ENCODE measurements around the gene ACACA. TPM values are rescaled to one million over a fixed set of nuclear protein-coding genes. Genes with fewer than 3 reads are reported as not detected.

ACACA gene
- total and polyA plus RNA-seq, 2 experiments from 2014 or later: 59.6 to 164 TPM

- Mint-ChIP-seq H3K9me3 (no peaks in the 10 kb centered on the region; the same call in 2 of the 3 replicates), H3K4me1 (no peaks in the 10 kb centered on the region), H3K27ac (no peak overlapping the region), H3K4me3 (no peak overlapping the region), H3K36me3 (ENCODE audit: low read depth) (peaks cover 47% of the 10 kb centered on the region), H3K27me3 (ENCODE audit: insufficient read depth, low read depth, poor library complexity) (no peaks in the 10 kb centered on the region)
- Histone ChIP-seq H3K4me1 (ENCODE audit: insufficient read depth) (no peaks in the 10 kb centered on the region), H3K4me2 (no peak overlapping the region), H3F3A (replicated peaks; ENCODE audit: low read depth) (0 out of 2 replicates have a peak, but pooled peaks cover 9% of the 10 kb centered on the region), H3K27me3 (ENCODE audit: insufficient read depth) (no peaks in the 10 kb centered on the region), H3K27ac (ENCODE audit: low read depth) (no peak overlapping the region), H3K4me3 (no peak overlapping the region), H3K36me3 (ENCODE audit: insufficient read depth) (peaks cover 13% of the 10 kb centered on the region), H3K79me2 (replicated peaks; ENCODE audit: insufficient read depth) (peaks cover 16% of the 10 kb centered on the region; the same call in 1 of the 2 replicates), H4K20me1 (replicated peaks; ENCODE audit: insufficient read depth) (0 out of 2 replicates have a peak, but pooled peaks cover 4% of the 10 kb centered on the region), H3K9me2 (ENCODE audit: insufficient read depth) (no peaks in the 10 kb centered on the region), H2AFZ (no peak overlapping the region)
- TF ChIP-seq JUNB (IDR thresholded peaks at IDR 0.05; ENCODE audit: unreplicated experiment) (no peak), CREB1 (CRISPR knock-in tag; IDR thresholded peaks at IDR 0.05; ENCODE audit: low read depth) (no peak), ETS1 (IDR thresholded peaks at IDR 0.05) (no peak), POLR2AphosphoS5 (IDR thresholded peaks at IDR 0.05; ENCODE audit: low read depth) (no peak), STAT1 (IDR thresholded peaks at IDR 0.05; ENCODE audit: unreplicated experiment) (no peak), EZH2phosphoT487 (IDR thresholded peaks at IDR 0.05; ENCODE audit: unreplicated experiment) (no peak), NANOG (IDR thresholded peaks at IDR 0.05; ENCODE audit: borderline replicate concordance) (no peak), ZNF114 (CRISPR knock-in tag; IDR thresholded peaks at IDR 0.05) (no peak), EZH2 (IDR thresholded peaks at IDR 0.05; ENCODE audit: low read depth, unreplicated experiment) (no peak), ZNF331 (CRISPR knock-in tag; IDR thresholded peaks at IDR 0.05; ENCODE audit: low read depth) (no peak)
- TF ChIP-seq, protein P1, sequence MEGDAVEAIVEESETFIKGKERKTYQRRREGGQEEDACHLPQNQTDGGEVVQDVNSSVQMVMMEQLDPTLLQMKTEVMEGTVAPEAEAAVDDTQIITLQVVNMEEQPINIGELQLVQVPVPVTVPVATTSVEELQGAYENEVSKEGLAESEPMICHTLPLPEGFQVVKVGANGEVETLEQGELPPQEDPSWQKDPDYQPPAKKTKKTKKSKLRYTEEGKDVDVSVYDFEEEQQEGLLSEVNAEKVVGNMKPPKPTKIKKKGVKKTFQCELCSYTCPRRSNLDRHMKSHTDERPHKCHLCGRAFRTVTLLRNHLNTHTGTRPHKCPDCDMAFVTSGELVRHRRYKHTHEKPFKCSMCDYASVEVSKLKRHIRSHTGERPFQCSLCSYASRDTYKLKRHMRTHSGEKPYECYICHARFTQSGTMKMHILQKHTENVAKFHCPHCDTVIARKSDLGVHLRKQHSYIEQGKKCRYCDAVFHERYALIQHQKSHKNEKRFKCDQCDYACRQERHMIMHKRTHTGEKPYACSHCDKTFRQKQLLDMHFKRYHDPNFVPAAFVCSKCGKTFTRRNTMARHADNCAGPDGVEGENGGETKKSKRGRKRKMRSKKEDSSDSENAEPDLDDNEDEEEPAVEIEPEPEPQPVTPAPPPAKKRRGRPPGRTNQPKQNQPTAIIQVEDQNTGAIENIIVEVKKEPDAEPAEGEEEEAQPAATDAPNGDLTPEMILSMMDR (conservative IDR thresholded peaks at IDR 0.05; ENCODE audit: low read depth in 2 of 2): no peak
- TF ChIP-seq, protein P2, sequence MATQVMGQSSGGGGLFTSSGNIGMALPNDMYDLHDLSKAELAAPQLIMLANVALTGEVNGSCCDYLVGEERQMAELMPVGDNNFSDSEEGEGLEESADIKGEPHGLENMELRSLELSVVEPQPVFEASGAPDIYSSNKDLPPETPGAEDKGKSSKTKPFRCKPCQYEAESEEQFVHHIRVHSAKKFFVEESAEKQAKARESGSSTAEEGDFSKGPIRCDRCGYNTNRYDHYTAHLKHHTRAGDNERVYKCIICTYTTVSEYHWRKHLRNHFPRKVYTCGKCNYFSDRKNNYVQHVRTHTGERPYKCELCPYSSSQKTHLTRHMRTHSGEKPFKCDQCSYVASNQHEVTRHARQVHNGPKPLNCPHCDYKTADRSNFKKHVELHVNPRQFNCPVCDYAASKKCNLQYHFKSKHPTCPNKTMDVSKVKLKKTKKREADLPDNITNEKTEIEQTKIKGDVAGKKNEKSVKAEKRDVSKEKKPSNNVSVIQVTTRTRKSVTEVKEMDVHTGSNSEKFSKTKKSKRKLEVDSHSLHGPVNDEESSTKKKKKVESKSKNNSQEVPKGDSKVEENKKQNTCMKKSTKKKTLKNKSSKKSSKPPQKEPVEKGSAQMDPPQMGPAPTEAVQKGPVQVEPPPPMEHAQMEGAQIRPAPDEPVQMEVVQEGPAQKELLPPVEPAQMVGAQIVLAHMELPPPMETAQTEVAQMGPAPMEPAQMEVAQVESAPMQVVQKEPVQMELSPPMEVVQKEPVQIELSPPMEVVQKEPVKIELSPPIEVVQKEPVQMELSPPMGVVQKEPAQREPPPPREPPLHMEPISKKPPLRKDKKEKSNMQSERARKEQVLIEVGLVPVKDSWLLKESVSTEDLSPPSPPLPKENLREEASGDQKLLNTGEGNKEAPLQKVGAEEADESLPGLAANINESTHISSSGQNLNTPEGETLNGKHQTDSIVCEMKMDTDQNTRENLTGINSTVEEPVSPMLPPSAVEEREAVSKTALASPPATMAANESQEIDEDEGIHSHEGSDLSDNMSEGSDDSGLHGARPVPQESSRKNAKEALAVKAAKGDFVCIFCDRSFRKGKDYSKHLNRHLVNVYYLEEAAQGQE (IDR thresholded peaks at IDR 0.05; ENCODE audit: unreplicated experiment): no peak
- DNase-seq (ENCODE audit: low spot score) (no peak), ATAC-seq (no peak)
Observed at GRCh38 chr17:37280841-37281240, 125.8 kb downstream of the ACACA start.

Measured in GM23338 (cell line).